Endothelial cell (in vitro differentiated cells): ENCODE measurements around the gene CSHL1. TPM values are rescaled to one million over a fixed set of nuclear protein-coding genes. Genes with fewer than 3 reads are reported as not detected.
"Not testable (repeated sequence)": the region's sequence is repeated elsewhere in the genome, so short reads cannot be mapped to it uniquely, and the experiment has no call there.

Experiments
- DNase-seq: peaks from one replicate; pipeline ENCODE4 v3.0.0; 2021; ENCODE audit warnings: low spot score
- H3K27ac Mint-ChIP-seq: one replicate; pipeline ENCODE4 v1.8.0; 2021; ENCODE audit warnings: mixed read lengths, inconsistent platforms; ENCODE audit not compliant: unreplicated experiment
- H3K27me3 Mint-ChIP-seq: one replicate; pipeline ENCODE4 v1.8.0; 2021; ENCODE audit warnings: mild to moderate bottlenecking, moderate library complexity, mixed read lengths, inconsistent platforms; ENCODE audit not compliant: unreplicated experiment
- H3K36me3 Mint-ChIP-seq: one replicate; pipeline ENCODE4 v1.8.0; 2021; ENCODE audit warnings: mild to moderate bottlenecking, low read depth, mixed read lengths, inconsistent platforms; ENCODE audit not compliant: unreplicated experiment
- H3K4me1 Mint-ChIP-seq: one replicate; pipeline ENCODE4 v1.8.0; 2021; ENCODE audit warnings: mild to moderate bottlenecking, mixed read lengths, inconsistent platforms; ENCODE audit not compliant: unreplicated experiment
- H3K4me3 Mint-ChIP-seq: one replicate; pipeline ENCODE4 v1.8.0; 2021; ENCODE audit warnings: mild to moderate bottlenecking, mixed read lengths, inconsistent platforms; ENCODE audit not compliant: unreplicated experiment
- H3K9me3 Mint-ChIP-seq: one replicate; pipeline ENCODE4 v1.8.0; 2021; ENCODE audit warnings: mixed read lengths, inconsistent platforms; ENCODE audit not compliant: unreplicated experiment
- total RNA-seq: library from RNA; stranded (reverse); fragmentation: NEBNext Ultra II Directional; extraction: Animal tissue kit (Norgen Biotek cat#: 25700); gene quantifications from one replicate; pipeline ENCODE4 v1.2.1, GENCODE V29; 2021; ENCODE audit not compliant: unreplicated experiment
- TF ChIP-seq, protein P1 (sequence below): fragments of 200-600 bp; sonication (generic); IDR thresholded peaks from one replicate; pipeline ENCODE4 v1.5.0; 2021; ENCODE audit warnings: antibody characterized with exemption; ENCODE audit not compliant: unreplicated experiment

The CSHL1 gene
- total RNA-seq, 1 donor from 2014 or later, result not detected

DNA sequence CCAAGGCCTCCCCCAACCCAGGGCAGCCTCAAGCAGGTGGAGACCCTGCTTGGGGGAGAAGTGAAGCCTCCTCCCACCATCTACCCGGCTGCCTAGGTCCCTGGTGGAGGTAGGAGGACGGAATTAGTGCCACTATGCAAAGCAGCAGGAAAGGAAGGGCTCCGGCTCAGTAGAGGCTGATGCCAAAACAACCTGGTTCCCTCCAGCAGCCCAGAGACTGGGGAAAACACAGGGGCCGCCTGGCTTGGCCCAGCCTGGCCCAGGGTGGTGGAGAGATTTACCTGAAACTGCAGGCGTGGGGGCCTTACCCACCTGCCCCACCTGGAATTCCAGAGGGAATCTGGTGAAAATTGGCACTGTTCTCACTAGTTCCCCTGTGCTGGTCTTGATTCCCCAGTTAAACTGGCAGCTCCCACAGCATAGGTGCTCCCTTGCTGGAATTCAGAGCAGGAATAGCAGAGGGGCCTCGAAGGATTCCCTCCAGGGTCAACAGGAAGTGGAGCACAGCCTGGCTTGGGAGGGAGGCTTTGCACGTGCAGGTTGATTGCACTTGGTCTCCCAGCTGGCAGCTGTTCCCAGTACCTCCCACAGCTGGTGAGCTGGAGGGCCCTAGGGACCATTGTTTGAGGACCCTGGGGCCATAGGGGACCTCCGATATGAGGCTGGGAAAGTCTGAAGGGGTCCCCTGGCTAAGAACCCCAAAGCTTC, 16.6 kb upstream of the CSHL1 start:
- Mint-ChIP-seq H3K4me3 (no peak overlapping the region), H3K4me1 (peaks cover 5% of the 10 kb centered on the region), H3K36me3 (no peaks in the 10 kb centered on the region), H3K27me3 (peaks cover 6% of the 10 kb centered on the region), H3K9me3 (no peaks in the 10 kb centered on the region), H3K27ac (no peak overlapping the region)
- TF ChIP-seq, protein P1, sequence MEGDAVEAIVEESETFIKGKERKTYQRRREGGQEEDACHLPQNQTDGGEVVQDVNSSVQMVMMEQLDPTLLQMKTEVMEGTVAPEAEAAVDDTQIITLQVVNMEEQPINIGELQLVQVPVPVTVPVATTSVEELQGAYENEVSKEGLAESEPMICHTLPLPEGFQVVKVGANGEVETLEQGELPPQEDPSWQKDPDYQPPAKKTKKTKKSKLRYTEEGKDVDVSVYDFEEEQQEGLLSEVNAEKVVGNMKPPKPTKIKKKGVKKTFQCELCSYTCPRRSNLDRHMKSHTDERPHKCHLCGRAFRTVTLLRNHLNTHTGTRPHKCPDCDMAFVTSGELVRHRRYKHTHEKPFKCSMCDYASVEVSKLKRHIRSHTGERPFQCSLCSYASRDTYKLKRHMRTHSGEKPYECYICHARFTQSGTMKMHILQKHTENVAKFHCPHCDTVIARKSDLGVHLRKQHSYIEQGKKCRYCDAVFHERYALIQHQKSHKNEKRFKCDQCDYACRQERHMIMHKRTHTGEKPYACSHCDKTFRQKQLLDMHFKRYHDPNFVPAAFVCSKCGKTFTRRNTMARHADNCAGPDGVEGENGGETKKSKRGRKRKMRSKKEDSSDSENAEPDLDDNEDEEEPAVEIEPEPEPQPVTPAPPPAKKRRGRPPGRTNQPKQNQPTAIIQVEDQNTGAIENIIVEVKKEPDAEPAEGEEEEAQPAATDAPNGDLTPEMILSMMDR, result no peak
- DNase-seq, result no peak

- TF ChIP-seq, protein P1, result no peak
- Mint-ChIP-seq H3K4me3 (no peak overlapping the region), H3K36me3 (no peaks in the 10 kb centered on the region)
These were observed 15.1 kb upstream of the CSHL1 start for GRCh38 chr17:63926164-63926563.

GRCh38 chr17:63925615-63926014, 14.6 kb upstream of the CSHL1 start:
- no peak for DNase-seq

More at GRCh38 chr17:63926164-63926563, 15.1 kb upstream of the CSHL1 start:
- Mint-ChIP-seq H3K27ac (no peak overlapping the region), H3K9me3 (no peaks in the 10 kb centered on the region), H3K4me1 (peaks cover 5% of the 10 kb centered on the region), H3K27me3 (peaks cover 4% of the 10 kb centered on the region)
- DNase-seq, result no peak

GRCh38 chr17:63922402-63922801, 11.3 kb upstream of the CSHL1 start:
- H3K9me3 Mint-ChIP-seq, DNase-seq, H3K27me3 Mint-ChIP-seq, H3K4me1 Mint-ChIP-seq, H3K27ac Mint-ChIP-seq, H3K36me3 Mint-ChIP-seq, H3K4me3 Mint-ChIP-seq: not testable (repeated sequence)

More at GRCh38 chr17:63925615-63926014, 14.6 kb upstream of the CSHL1 start:
- Mint-ChIP-seq H3K27ac (no peak overlapping the region), H3K4me3 (no peak overlapping the region), H3K4me1 (peaks cover 1% of the 10 kb centered on the region), H3K36me3 (no peaks in the 10 kb centered on the region), H3K9me3 (no peaks in the 10 kb centered on the region), H3K27me3 (peaks cover 4% of the 10 kb centered on the region)
- TF ChIP-seq, protein P1, result no peak

- H3K4me3 Mint-ChIP-seq, DNase-seq, H3K36me3 Mint-ChIP-seq, H3K27ac Mint-ChIP-seq, H3K9me3 Mint-ChIP-seq, H3K4me1 Mint-ChIP-seq, H3K27me3 Mint-ChIP-seq: not testable (repeated sequence)
These were observed 9.7 kb upstream of the CSHL1 start for GRCh38 chr17:63920779-63921178.

DNA sequence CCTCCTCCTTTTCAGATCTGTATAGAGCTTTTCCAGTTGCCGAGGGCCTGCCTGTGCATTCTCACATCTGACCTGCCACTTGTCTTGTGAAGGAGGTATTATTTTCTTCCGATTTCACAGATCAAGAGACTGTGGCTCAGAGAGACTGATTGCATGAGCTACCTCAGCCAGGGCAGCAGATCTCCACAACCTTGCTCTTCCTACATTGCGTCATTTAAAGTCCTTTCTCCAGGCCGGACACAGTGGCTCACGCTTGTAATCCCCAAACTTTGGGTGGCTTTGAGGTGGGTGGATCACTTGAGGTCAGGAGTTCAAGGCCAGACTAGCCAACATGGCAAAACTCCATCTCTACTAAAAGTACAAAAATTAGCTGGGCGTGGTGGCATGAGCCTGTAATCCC, 9.0 kb upstream of the CSHL1 start:
- DNase-seq, H3K4me3 Mint-ChIP-seq, H3K27ac Mint-ChIP-seq, H3K9me3 Mint-ChIP-seq, H3K36me3 Mint-ChIP-seq, H3K27me3 Mint-ChIP-seq, H3K4me1 Mint-ChIP-seq: not testable (repeated sequence)
